NCI-H1048 (cell line): ENCODE measurements around the gene ERBB3.
A peak's percentile ranks its signal among the peaks of the same experiment; 100 is the strongest.

ENCODE experiments used
- DNase-seq: peaks from one replicate; lab custom pipeline; 2025; lab: John Stamatoyannopoulos, UW

ERBB3 gene

DNA sequence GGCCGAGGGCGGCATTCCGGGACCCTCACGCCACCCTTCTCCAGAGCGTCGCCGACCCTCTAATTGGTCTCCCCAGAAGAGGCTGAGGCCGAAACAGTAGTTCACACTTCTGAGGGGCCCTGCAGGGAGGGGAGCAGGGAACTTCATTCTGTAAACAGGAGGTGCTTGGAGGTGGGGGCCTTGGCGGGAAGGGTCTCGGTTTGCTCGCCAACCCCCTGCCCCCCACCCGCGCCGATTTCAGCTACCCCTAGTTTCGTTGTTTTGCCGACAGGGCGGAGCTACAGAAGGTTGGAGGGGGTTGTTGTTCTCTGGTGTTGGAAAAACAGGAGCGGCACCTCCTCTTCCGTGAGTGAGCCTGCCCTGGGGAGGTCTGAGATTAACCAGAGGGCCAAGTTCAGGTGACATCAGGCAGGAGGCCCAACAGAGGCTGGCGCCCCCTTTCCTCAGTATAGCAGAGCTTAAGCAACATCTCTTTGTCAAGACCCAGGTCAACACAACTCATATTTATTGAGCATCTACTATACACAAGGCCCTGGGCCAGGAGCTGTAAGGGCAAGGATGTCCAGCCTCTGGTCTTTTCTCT, 682 bp downstream of the ERBB3 start:
- DNase-seq = no peak

DNA sequence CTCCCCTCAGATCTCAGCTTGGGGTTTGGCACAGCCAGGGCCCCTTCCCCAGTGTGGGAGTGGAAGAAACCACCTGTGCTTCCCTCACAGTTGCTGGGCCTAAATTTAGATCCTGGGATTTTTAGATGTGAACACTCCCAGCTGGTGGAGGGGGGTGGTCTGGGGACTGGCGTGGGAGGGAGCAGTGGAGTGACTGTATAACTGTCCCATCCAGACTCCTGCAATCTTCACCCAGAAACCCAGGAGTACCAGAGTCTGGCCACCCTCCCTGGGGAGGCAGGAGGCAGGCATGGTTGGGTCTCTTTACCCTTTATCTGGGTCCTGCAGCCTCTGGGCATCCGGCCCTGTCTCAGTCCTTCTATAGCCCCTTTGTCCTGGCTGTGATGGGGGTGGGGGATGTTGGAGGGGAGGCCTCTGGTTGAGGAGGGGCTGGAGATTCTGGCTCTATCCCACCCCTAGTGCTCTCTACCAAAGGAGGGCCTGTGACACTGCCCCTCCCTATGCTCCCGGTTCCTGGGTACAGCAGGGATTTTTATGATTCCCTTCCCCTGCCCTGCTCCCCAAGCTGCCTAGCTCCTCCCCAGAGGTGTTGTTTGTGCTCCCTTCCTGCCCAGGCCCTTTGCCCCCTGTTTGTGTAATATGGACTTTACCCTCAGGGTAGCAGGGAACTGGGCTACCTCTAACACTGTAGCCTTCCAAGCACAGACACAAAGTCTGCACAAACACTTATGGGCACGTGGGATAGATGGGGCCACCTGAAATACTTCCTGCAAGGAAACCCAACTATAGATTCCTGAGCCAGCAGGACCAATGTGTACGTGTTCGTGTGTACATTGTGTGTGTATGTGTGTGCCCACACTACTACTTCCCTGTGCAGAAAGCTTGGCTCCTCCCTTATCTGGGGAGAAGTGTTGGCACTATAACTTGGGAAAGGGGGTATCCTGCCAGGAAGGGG, 1.7 kb downstream of the ERBB3 start:
- DNase-seq = no peak

- no peak for DNase-seq
Observed at GRCh38 chr12:56082382-56082781, 2.4 kb downstream of the ERBB3 start.

DNA sequence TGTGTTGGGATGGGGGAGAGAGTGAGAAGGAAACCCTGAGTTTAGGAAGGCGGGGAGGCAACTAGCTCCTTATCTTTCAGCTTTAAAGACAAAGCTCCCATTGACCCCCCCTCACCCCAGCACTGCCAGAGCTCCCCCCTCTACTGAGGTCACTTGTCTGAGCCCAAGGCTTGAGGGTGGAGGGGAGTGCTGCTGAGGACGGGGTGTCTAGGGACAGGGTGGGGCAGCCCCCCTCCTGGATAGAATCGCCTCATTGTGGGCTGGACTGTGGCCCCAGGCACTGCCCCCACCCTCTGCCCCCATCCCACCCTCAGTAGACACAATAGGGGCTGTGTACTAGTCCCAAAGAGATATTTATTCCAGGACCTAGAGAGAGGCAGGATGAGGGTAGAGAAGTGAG, 3.0 kb downstream of the ERBB3 start:
- no peak for DNase-seq

DNA sequence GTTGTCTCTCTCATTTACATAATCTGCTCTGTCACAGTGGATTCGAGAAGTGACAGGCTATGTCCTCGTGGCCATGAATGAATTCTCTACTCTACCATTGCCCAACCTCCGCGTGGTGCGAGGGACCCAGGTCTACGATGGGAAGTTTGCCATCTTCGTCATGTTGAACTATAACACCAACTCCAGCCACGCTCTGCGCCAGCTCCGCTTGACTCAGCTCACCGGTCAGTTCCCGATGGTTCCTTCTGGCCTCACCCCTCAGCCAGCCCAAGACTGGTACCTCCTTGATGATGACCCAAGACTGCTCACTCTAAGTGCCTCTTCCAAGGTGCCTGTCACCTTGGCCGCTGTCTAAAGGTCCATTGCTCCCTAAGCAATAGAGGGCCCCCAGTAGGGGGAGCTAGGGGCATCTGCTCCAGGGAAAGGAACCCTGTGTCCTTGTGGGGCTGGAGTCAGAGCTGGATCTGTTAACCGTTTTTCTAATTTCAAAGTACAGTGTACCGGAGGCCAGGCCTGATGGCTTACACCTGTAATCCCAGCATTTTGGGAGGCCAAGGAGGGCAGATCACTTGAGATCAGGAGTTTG, 5.1 kb downstream of the ERBB3 start:
- DNase-seq = no peak

GRCh38 chr12:56086096-56086495, 6.1 kb downstream of the ERBB3 start:
- DNase-seq = no peak

GRCh38 chr12:56086608-56087007, 6.6 kb downstream of the ERBB3 start:
- no peak for DNase-seq

DNA sequence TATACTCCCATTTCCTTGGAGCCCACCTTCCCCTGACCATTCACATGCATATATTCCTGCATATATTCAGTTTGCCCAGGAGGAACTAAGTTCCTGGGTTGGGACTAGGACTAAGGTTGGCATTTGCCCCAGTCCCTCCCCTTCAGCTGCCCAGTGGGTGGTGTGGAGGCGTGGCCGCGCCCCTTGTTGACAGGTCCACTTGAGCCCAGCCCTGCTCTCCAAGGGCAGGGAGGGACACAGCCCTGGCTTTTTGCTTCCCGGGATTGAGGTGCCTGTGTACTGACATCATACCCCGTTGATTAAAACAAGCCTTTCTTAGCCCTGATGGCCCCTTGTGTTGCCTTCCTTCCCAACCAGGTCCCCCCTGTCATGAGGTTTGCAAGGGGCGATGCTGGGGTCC, 7.3 kb downstream of the ERBB3 start:
- DNase-seq = no peak

GRCh38 chr12:56097738-56098137, 17.8 kb downstream of the ERBB3 start:
- DNase-seq = no peak

DNA sequence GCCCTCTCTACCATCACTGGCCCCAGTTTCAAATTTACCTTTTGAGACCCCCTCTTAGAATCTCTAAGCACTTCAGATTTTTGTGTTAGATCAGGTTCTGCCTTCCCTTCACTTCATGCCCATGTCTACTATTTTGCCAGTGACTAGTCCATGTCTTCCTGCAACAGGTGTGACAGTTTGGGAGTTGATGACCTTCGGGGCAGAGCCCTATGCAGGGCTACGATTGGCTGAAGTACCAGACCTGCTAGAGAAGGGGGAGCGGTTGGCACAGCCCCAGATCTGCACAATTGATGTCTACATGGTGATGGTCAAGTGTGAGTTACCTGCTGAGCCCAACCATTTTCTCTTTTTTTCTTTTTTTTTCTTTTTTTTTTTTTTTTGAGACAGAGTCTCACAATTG, 18.6 kb downstream of the ERBB3 start:
- no peak for DNase-seq

- no peak for DNase-seq
Observed at GRCh38 chr12:56099787-56100186, 19.8 kb downstream of the ERBB3 start.

DNA sequence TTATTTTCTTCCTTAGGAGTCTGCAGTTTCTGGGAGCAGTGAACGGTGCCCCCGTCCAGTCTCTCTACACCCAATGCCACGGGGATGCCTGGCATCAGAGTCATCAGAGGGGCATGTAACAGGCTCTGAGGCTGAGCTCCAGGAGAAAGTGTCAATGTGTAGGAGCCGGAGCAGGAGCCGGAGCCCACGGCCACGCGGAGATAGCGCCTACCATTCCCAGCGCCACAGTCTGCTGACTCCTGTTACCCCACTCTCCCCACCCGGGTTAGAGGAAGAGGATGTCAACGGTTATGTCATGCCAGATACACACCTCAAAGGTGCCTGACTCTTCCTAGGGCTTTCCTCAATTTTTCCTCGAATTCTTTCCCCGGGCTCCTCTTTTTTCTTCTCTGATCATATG, 21.1 kb downstream of the ERBB3 start:
- no peak for DNase-seq

GRCh38 chr12:56102683-56103065, 22.7 kb downstream of the ERBB3 start:
- no peak for DNase-seq

- no peak for DNase-seq
Observed at GRCh38 chr12:56103066-56103711, 23.2 kb downstream of the ERBB3 start.

DNA sequence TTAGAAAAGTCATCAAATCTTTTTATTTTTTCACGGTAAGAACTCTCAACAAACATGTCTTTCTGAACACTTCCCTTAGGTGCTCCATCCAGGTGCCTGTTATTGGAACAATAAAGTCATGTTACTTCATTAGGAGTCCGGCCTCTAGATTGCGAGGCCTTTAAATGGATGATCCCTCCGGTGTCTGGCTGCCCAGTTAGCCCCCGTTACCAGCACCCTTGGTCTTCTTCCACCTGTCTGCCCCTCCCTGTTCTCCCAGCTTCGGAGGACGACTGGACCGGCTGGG, 23.8 kb downstream of the ERBB3 start:
- no peak for DNase-seq

DNA sequence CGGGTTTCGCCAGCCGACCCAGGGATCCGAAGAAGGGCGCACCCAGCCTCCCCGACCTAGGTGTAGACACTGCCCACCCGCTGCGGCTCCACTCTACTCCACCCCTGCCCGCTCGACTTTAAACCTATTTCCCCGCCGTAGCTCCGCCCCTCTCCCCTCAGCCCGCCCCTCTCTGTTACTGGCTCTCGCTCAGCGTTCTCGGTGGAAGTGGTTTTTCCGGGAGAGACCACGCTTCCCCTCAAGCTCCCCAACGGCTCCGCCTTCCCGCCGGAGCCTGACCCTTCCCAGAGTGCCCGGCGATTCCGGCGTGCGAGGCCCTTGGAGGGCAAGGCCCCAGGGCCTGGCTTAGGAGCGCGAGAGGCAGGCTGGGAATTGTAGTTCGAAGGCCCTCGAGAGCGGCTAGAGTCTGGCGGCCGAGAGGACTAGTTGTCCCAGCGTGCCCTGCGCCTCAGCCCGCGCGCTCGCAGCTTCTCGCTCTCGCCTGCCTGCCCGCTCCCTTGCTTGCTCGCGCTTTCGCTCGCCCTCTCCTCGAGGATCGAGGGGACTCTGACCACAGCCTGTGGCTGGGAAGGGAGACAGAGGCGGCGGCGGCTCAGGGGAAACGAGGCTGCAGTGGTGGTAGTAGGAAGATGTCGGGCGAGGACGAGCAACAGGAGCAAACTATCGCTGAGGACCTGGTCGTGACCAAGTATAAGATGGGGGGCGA, 24.3 kb downstream of the ERBB3 start, which contains the start of gene PA2G4:
TSS of gene PA2G4 (plus strand) at position 451 of the 706 bp plus-strand sequence. CDS start at position 630, 179 bp downstream.
- DNase-seq = peak; percentile 94

- DNase-seq = no peak
Observed at GRCh38 chr12:56104815-56105608, 25.0 kb downstream of the ERBB3 start.

GRCh38 chr12:56105609-56105902, 25.6 kb downstream of the ERBB3 start:
- no peak for DNase-seq

GRCh38 chr12:56107242-56107641, 27.3 kb downstream of the ERBB3 start:
- no peak for DNase-seq

GRCh38 chr12:56110571-56110970, 30.6 kb downstream of the ERBB3 start:
- DNase-seq = no peak

DNA sequence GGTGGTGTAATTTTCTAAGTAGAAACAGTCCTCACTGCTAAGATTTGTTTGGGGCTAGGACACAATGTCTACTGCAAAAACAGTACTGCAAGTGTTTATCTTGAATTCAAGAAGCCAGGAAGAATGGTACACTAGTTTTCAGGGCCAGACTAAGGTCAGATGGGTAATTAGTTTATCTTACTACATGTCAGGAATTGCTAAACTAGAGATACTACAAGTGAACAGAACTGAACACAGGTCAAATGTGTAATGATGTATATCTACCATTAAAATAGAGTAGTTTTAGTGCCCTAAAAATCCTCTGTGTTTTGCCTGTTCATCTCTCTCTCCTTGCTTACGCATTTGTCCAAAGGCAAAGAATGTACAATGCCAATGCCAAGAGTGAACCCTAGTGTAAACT, 34.1 kb downstream of the ERBB3 start:
- DNase-seq = no peak

DNA sequence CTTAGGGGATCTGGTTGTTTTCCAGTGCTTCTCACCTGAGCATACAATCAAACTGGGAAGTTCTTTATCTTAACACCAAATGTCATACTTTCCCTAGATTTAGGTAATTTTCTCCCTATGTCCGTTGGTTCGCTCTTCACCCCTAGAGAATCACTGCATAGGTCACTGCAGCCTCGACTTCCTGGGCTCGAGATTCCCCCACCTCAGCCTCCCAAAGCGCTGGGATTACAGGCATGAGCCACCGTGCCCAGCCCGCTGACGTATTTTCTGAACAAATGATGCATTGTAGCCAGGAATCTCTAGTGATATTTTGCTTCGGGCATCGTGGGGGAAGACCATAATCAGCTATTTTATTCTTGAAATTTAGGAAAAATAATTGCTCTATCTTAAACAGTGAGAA, 35.4 kb downstream of the ERBB3 start:
- DNase-seq = no peak
